ENCODE measurements around the gene KIDINS220.
A peak's percentile ranks its signal among the peaks of the same experiment; 100 is the strongest.

Gene KIDINS220

GRCh38 chr2:8836971-8837794 lies at the start of gene KIDINS220:
TSS of gene KIDINS220 (minus strand) at chr2:8837613. CDS start at chr2:8827093, 10,520 bp downstream.
- DNase-seq (ENCODE audit: low spot score) = peak; percentile 75

- no peak for DNase-seq (ENCODE audit: low spot score)
These were observed 49.5 kb upstream of the KIDINS220 start for GRCh38 chr2:8886876-8887275.

- DNase-seq (ENCODE audit: low spot score) = no peak
These were observed 48.7 kb upstream of the KIDINS220 start for GRCh38 chr2:8886202-8886518.

- DNase-seq (ENCODE audit: low spot score) = no peak
These were observed 48.2 kb upstream of the KIDINS220 start for GRCh38 chr2:8885449-8886201.

- no peak for DNase-seq (ENCODE audit: low spot score)
These were observed 47.4 kb upstream of the KIDINS220 start for GRCh38 chr2:8884812-8885211.

- DNase-seq (ENCODE audit: low spot score) = no peak
These were observed 44.7 kb upstream of the KIDINS220 start for GRCh38 chr2:8882094-8882493.

GRCh38 chr2:8877894-8878293 lies 40.5 kb upstream of the KIDINS220 start:
- no peak for DNase-seq (ENCODE audit: low spot score)

GRCh38 chr2:8877332-8877731 lies 39.9 kb upstream of the KIDINS220 start:
- no peak for DNase-seq (ENCODE audit: low spot score)

GRCh38 chr2:8876628-8877027 lies 39.2 kb upstream of the KIDINS220 start:
- DNase-seq (ENCODE audit: low spot score) = no peak

GRCh38 chr2:8872821-8873432 lies 35.5 kb upstream of the KIDINS220 start:
- DNase-seq (ENCODE audit: low spot score) = peak; percentile 62

GRCh38 chr2:8870441-8870840 lies 33.0 kb upstream of the KIDINS220 start:
- DNase-seq (ENCODE audit: low spot score) = no peak

GRCh38 chr2:8867363-8867762 lies 29.9 kb upstream of the KIDINS220 start:
- DNase-seq (ENCODE audit: low spot score) = no peak

GRCh38 chr2:8863331-8863953 lies 26.0 kb upstream of the KIDINS220 start:
- no peak for DNase-seq (ENCODE audit: low spot score)

GRCh38 chr2:8862230-8862629 lies 24.8 kb upstream of the KIDINS220 start:
- DNase-seq (ENCODE audit: low spot score) = no peak

- no peak for DNase-seq (ENCODE audit: low spot score)
These were observed 24.4 kb upstream of the KIDINS220 start for GRCh38 chr2:8861797-8862196.

GRCh38 chr2:8860239-8860638 lies 22.8 kb upstream of the KIDINS220 start:
- DNase-seq (ENCODE audit: low spot score) = no peak

- no peak for DNase-seq (ENCODE audit: low spot score)
These were observed 21.5 kb upstream of the KIDINS220 start for GRCh38 chr2:8858910-8859309.

GRCh38 chr2:8858264-8858663 lies 20.9 kb upstream of the KIDINS220 start:
- no peak for DNase-seq (ENCODE audit: low spot score)

- no peak for DNase-seq (ENCODE audit: low spot score)
These were observed 20.3 kb upstream of the KIDINS220 start for GRCh38 chr2:8857709-8858108.

GRCh38 chr2:8856176-8856575 lies 18.8 kb upstream of the KIDINS220 start:
- no peak for DNase-seq (ENCODE audit: low spot score)

GRCh38 chr2:8855010-8855409 lies 17.6 kb upstream of the KIDINS220 start:
- no peak for DNase-seq (ENCODE audit: low spot score)

- DNase-seq (ENCODE audit: low spot score) = no peak
These were observed 16.0 kb upstream of the KIDINS220 start for GRCh38 chr2:8853426-8853825.

Measured in RKO (cell line).